ENCODE results near the gene SAMD4A. TPM values are rescaled to one million over a fixed set of nuclear protein-coding genes. Genes with fewer than 3 reads are reported as not detected.

Gene SAMD4A
- total and polyA plus RNA-seq, 2 donors (not counting 1 experiment from before 2014, with no cell fraction given) = 9.3 to 39.8 TPM

GRCh38 chr14:54792288-54792687, 225.4 kb downstream of the SAMD4A start:
- H2AFZ ChIP-seq (ENCODE audit: low read length) = no peak overlapping the region
- H3K4me2 ChIP-seq (ENCODE audit: extremely low read depth, insufficient read depth, low read length) = no peak overlapping the region
- no peaks in the 10 kb centered on the region for H4K20me1 ChIP-seq (ENCODE audit: control insufficient read depth, extremely low read depth, insufficient read depth, low read length)
- H3K4me1 ChIP-seq (ENCODE audit: control insufficient read depth, extremely low read depth, insufficient read depth, low read length) = no peaks in the 10 kb centered on the region
- H3K27me3 ChIP-seq (ENCODE audit: control insufficient read depth, insufficient read depth, low read length) = no peaks in the 10 kb centered on the region
- TF ChIP-seq EZH2 (IDR thresholded peaks at IDR 0.05; ENCODE audit: low read length, missing control alignments) = no peak
- TF ChIP-seq, protein P1, sequence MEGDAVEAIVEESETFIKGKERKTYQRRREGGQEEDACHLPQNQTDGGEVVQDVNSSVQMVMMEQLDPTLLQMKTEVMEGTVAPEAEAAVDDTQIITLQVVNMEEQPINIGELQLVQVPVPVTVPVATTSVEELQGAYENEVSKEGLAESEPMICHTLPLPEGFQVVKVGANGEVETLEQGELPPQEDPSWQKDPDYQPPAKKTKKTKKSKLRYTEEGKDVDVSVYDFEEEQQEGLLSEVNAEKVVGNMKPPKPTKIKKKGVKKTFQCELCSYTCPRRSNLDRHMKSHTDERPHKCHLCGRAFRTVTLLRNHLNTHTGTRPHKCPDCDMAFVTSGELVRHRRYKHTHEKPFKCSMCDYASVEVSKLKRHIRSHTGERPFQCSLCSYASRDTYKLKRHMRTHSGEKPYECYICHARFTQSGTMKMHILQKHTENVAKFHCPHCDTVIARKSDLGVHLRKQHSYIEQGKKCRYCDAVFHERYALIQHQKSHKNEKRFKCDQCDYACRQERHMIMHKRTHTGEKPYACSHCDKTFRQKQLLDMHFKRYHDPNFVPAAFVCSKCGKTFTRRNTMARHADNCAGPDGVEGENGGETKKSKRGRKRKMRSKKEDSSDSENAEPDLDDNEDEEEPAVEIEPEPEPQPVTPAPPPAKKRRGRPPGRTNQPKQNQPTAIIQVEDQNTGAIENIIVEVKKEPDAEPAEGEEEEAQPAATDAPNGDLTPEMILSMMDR (conservative IDR thresholded peaks at IDR 0.05 in 1 of 2, IDR thresholded peaks at IDR 0.05 in 1 of 2; ENCODE audit: low read depth in 1 of 2, low read length in 2 of 2) = no peak
- H3K9me3 ChIP-seq (ENCODE audit: control insufficient read depth, insufficient read depth, low read depth, low read length) = no peaks in the 10 kb centered on the region
- H3K9ac ChIP-seq (ENCODE audit: insufficient read depth, low read length) = no peak overlapping the region
- H3K36me3 ChIP-seq (ENCODE audit: control insufficient read depth, insufficient read depth, low read length) = peaks cover 19% of the 10 kb centered on the region
- no peak for DNase-seq (ENCODE audit: low read depth in 2 of 2)
- H3K79me2 ChIP-seq (ENCODE audit: control insufficient read depth, insufficient read depth, low read length) = no peaks in the 10 kb centered on the region
- no peak overlapping the region for H3K27ac ChIP-seq (ENCODE audit: insufficient read depth, low read length)
- H3K4me3 ChIP-seq (replicated peaks in 1 of 4; ENCODE audit: control extremely low read depth in 1 of 4, insufficient read depth in 1 of 4, low read depth in 3 of 4, low read length in 4 of 4) = no peak overlapping the region

DNA sequence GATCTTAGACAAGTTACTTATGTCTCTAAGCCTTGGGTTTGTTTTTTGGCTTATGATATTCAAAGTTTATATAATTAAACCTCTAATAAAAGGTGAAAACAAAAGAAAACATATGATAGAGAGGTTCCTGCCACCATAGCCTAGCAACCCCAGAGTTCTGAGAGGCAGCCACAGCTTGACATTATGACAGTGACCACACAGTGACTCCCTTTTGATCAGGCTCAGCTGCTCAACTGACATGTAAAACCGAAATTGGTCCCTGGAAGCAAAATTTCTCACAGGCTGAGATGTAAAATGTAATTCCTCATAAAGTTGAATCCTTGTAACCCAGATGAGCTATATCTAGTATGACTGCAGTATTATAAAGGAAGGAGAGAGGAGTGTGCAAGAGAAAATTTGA, 227.2 kb downstream of the SAMD4A start:
- DNase-seq (ENCODE audit: low read depth in 2 of 2) = no peak
- no peak overlapping the region for H3K27ac ChIP-seq (ENCODE audit: insufficient read depth, low read length)
- H3K27me3 ChIP-seq (ENCODE audit: control insufficient read depth, insufficient read depth, low read length) = no peaks in the 10 kb centered on the region
- H3K9me3 ChIP-seq (ENCODE audit: control insufficient read depth, insufficient read depth, low read depth, low read length) = no peaks in the 10 kb centered on the region
- no peaks in the 10 kb centered on the region for H3K4me1 ChIP-seq (ENCODE audit: control insufficient read depth, extremely low read depth, insufficient read depth, low read length)
- no peak overlapping the region for H3K9ac ChIP-seq (ENCODE audit: insufficient read depth, low read length)
- no peak overlapping the region for H3K4me2 ChIP-seq (ENCODE audit: extremely low read depth, insufficient read depth, low read length)
- TF ChIP-seq EZH2 (IDR thresholded peaks at IDR 0.05; ENCODE audit: low read length, missing control alignments) = no peak
- TF ChIP-seq, protein P1 (conservative IDR thresholded peaks at IDR 0.05 in 1 of 2, IDR thresholded peaks at IDR 0.05 in 1 of 2; ENCODE audit: low read depth in 1 of 2, low read length in 2 of 2) = no peak
- no peaks in the 10 kb centered on the region for H4K20me1 ChIP-seq (ENCODE audit: control insufficient read depth, extremely low read depth, insufficient read depth, low read length)
- H3K4me3 ChIP-seq (replicated peaks in 1 of 4; ENCODE audit: control extremely low read depth in 1 of 4, insufficient read depth in 1 of 4, low read depth in 3 of 4, low read length in 4 of 4) = no peak overlapping the region
- H3K79me2 ChIP-seq (ENCODE audit: control insufficient read depth, insufficient read depth, low read length) = no peaks in the 10 kb centered on the region
- peaks cover 10% of the 10 kb centered on the region for H3K36me3 ChIP-seq (ENCODE audit: control insufficient read depth, insufficient read depth, low read length)
- no peak overlapping the region for H2AFZ ChIP-seq (ENCODE audit: low read length)

DNA sequence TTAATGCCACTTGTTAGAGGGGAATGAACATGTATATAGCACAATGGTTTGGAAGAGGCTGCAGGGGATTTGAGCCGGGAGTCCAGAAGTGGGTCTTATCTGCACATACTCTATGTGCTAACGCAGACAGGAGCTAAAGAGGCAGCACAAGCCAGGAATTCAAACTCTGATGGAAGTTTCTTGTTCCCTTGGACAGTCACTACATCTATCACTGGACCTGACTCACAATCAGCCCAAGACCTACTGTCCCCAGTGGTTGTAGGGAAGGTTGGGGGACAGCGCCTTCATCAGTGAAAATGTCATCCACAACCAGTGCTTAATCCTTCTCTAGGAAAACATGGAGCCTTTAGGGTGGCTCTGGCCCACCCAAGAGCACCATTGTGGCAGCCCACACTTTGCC, 227.9 kb downstream of the SAMD4A start:
- Histone ChIP-seq H3K36me3 (ENCODE audit: control insufficient read depth, insufficient read depth, low read length) (peaks cover 7% of the 10 kb centered on the region), H3K27ac (ENCODE audit: insufficient read depth, low read length) (no peak overlapping the region), H3K4me2 (ENCODE audit: extremely low read depth, insufficient read depth, low read length) (no peak overlapping the region), H3K79me2 (ENCODE audit: control insufficient read depth, insufficient read depth, low read length) (no peaks in the 10 kb centered on the region), H3K9ac (ENCODE audit: insufficient read depth, low read length) (no peak overlapping the region), H3K4me3 (replicated peaks in 1 of 4; ENCODE audit: control extremely low read depth in 1 of 4, insufficient read depth in 1 of 4, low read depth in 3 of 4, low read length in 4 of 4) (no peak overlapping the region), H3K9me3 (ENCODE audit: control insufficient read depth, insufficient read depth, low read depth, low read length) (no peaks in the 10 kb centered on the region), H2AFZ (ENCODE audit: low read length) (no peak overlapping the region), H3K27me3 (ENCODE audit: control insufficient read depth, insufficient read depth, low read length) (no peaks in the 10 kb centered on the region), H4K20me1 (ENCODE audit: control insufficient read depth, extremely low read depth, insufficient read depth, low read length) (no peaks in the 10 kb centered on the region), H3K4me1 (ENCODE audit: control insufficient read depth, extremely low read depth, insufficient read depth, low read length) (no peaks in the 10 kb centered on the region)
- DNase-seq (ENCODE audit: low read depth in 2 of 2) = no peak
- TF ChIP-seq, protein P1 (conservative IDR thresholded peaks at IDR 0.05 in 1 of 2, IDR thresholded peaks at IDR 0.05 in 1 of 2; ENCODE audit: low read depth in 1 of 2, low read length in 2 of 2) = no peak
- no peak for TF ChIP-seq EZH2 (IDR thresholded peaks at IDR 0.05; ENCODE audit: low read length, missing control alignments)

All from fibroblast of lung (primary cell).